GM18519 (cell line): Measurements from ENCODE around the gene DNAH2.

Source experiments
- ATAC-seq: cut with Tn5 transposase; IDR thresholded peaks from one replicate; pipeline ENCODE4 v1.9.1; 2021; ENCODE audit warnings: mild to moderate bottlenecking, moderate library complexity; ENCODE audit not compliant: unreplicated experiment, low FRiP score

DNAH2 gene

DNA sequence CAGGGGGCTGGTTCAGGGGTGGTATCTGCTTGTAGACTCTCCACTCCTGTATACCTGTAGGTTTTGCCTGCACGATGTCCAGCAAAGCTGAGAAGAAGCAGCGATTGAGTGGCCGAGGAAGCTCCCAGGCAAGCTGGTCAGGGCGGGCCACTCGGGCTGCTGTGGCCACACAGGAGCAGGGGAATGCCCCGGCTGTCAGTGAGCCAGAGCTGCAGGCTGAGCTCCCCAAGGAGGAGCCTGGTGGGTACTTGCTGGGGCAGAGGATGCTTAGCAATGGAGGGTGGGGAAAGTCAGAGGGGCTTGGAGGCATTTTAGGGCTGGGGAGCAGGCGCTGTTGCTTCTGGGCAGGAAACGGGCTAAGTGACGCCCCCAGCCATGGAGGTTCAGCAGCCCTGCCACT is 2.1 kb downstream of the DNAH2 start:
- ATAC-seq, result no peak

GRCh38 chr17:7720125-7720524 is 2.6 kb downstream of the DNAH2 start:
- ATAC-seq, result no peak

DNA sequence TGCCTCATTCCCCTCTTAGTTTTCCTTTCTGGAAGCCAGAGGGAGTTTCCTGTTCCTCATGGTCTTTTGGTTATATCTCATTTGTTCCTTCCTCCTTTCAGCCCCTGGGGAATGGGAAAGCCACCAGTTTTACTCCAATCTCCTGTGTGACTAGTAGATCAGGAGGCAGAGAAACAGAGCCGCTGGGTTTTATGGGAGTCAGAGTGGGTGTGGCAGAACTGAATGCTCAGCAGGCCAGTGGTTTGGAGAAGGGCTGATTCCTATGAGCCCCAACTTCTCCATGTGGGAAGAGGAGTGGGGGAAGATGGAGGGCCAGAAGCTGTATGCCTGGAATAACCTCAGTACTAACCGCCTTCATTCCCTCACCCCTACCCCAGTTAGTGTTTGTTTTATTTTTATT is 4.1 kb downstream of the DNAH2 start:
- no peak for ATAC-seq

DNA sequence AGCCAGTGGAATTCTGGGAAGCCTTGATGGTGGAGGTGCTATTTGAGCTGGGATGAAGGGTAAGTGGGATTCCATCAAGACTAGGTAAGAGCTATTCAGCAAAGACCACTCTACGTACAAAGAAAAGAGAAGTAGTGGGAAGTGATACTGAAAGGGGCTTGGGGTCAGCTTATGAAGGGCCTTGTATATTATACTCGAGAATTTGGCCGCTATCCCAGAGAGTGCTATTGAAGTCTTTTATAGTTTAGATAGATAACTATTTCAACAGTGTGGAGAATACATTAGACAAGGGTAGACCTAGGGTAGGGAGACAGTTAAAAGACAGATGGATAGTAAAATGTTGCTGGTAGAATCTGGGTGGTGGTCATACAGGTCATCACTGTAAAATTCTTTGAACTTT is 10.3 kb downstream of the DNAH2 start:
- no peak for ATAC-seq

- no peak for ATAC-seq
Observed at GRCh38 chr17:7729816-7730215, 12.3 kb downstream of the DNAH2 start.

DNA sequence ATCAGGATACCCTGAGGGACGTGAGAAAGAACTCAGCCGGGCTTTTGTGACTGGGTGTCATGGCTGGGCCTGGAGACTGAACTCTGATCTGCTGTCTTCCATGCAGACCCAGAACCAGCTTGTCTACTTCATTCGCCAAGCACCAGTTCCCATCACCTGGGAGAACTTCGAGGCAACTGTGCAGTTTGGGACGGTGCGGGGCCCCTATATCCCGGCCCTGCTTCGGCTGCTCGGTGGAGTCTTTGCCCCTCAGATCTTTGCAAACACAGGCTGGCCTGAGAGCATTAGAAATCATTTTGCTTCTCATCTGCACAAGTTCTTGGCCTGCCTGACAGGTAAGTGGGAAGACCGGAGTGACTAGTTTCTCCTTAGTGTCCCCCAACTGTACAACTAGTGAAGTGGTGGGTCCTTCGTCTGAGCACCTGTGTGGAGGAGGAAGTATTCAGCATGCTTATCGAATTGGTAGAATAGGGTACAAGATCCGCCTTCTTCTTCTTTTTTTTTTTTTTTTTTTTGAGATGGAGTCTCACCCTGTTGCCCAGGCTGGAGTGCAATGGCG is 15.5 kb downstream of the DNAH2 start:
- ATAC-seq, result no peak

DNA sequence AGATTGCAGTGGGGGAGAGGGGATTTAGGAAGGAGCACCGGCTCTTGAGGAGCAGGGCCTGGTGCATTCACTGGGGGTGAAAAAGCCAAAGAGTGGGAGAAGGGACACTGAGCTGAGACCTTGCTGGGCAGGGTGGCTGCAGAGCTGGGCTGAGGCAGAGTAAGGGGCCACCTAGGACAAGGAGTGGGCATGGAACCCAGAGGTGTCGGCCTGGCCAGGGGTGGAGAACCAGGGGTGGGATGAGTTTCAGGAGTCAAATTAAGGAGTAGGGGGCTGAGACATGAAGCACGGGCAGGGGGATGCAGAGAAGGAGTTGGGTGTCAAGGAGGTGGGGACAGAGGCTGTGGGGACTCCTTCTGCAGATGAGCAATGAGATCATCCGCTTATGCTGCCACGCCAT is 20.1 kb downstream of the DNAH2 start:
- no peak for ATAC-seq

DNA sequence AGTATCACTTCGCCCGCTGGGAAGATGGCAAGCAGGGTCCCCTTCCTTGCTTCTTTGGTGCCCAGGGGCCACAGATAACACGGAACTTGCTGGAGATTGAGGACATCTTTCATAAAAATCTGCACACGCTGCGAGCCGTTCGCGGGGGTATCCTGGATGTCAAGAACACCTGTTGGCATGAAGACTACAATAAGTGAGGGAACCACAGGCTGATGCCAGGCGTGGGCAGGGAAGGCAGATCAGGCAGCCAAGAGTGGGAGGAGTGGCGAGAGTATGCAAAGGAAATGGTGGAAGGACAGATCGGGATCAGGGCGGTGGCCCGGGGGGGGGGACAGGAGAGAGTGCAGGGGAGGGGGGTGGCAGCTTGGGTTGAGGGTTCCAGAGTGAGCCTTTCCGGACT is 22.2 kb downstream of the DNAH2 start:
- no peak for ATAC-seq

- no peak for ATAC-seq
Observed at GRCh38 chr17:7740481-7741001, 23.0 kb downstream of the DNAH2 start.

GRCh38 chr17:7742729-7743128 is 25.2 kb downstream of the DNAH2 start:
- ATAC-seq, result no peak

DNA sequence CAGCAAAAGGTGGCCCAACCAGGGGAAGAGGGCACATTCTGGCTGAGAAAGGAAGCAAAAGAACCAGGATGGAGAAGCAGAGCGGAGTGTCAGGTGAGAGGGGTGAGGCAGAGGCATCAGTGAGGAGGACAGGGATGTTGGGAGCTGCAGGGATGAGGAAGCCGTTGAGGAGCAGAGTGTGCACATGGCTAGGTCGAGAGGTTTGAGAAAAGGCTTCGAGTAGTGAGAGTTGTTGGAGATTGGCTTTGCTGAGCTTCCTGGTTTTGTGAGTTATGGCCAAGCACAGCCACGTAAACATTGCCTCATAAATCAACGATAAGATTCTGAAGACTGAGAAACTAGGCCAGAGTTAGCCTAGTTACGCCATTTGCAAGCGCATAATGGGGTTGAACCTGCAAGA is 26.9 kb downstream of the DNAH2 start:
- no peak for ATAC-seq

DNA sequence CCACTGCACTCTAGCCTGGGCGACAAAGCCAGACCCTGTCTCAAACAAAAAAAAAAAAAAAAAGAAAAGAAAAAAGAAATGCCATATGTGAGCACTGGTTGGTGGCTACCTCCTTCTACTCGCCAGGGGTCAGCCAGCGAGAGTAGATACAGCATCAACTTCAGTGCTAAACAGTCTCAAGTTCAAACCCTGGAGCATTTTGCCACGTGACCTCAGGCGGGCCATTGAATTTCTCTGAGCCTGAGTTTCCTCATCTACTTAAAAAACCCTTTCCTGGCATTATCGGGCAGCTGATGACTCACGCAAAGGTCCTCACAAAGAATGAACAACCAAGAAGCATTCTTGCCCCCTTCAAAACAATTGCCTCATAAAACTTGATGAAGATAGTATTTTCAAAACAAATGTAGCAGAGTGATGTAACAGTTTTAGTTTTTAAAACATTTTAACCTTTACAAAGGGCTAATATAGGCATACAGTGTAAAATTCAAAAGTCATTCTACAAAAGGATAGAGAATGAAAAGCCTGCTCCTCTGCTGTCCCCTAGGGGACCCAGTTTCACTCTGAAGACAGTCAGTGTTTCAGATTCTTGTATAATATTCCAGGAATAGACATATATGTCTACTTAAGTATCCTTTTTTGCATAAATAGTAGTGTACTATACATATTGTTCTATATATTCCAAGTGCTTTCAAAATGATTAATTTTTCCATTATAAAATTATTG is 28.4 kb downstream of the DNAH2 start:
- no peak for ATAC-seq

DNA sequence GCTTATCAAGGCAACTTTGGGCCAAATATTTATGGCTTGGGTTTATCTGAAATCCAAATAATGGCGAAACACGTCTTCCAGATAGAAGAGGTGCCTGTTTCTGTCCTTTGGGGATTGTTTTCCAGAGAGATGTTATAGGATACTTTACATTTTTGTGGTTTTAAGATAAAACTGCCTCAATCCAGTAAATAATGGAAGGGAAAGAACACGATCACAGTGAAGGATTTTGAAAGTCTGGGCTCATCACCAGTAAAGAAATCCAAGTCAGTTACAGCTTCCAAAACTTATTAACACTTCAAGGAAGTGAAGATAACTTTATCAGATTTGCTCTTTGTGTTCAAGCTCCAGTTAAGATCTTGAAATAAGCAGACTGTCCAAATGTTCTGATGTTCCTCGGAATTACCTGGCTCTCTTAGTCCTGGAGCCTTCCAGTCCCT is 30.1 kb downstream of the DNAH2 start:
- ATAC-seq, result no peak

- ATAC-seq, result no peak
Observed at GRCh38 chr17:7748076-7748775, 30.7 kb downstream of the DNAH2 start.

- ATAC-seq, result no peak
Observed at GRCh38 chr17:7750321-7750821, 32.8 kb downstream of the DNAH2 start.

DNA sequence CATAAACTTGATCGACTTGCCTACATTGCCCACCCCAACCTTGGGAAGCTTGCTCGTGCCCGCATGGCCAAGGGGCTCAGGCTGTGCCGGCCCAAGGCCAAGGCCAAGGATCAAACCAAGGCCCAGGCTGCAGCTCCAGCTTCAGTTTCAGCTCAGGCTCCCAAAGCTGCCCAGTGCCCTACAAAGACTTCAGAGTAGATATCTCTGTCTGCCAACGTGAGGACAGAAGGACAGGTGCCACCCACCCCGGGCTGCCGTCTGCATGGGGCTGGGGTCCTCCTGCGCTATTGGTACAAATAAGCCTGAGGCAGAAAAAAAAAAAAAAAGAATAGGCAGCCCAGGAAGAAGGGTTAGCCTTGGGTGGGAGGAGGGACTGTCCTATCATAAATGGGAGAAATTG is 37.1 kb downstream of the DNAH2 start:
- ATAC-seq, result no peak

GRCh38 chr17:7755095-7755890 is 37.7 kb downstream of the DNAH2 start:
- ATAC-seq, result no peak

GRCh38 chr17:7756968-7757367 is 39.4 kb downstream of the DNAH2 start:
- ATAC-seq, result no peak

GRCh38 chr17:7763919-7764318 is 46.4 kb downstream of the DNAH2 start:
- ATAC-seq, result no peak

DNA sequence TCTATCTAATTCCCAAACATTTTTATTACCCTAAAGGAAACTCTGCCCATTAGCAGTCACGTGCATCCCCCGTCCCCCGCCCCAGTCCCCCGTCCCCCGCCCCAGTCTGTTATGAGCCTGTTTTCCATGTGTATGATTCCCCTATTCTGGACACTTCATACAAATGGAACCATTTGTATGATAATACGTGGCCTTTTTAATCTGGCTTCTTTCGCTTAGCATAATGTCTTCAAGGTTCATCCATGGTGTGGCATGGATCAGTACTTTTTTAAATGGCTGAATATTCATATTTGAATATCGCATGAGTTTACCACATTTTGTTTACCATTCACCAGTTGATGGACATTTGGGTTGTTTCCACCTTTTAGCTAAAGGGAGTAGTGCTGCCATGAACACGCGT is 49.5 kb downstream of the DNAH2 start:
- ATAC-seq, result no peak
